NCI-H128 (cell line): Measurements from ENCODE around the gene ALOX15.
"Not testable (repeated sequence)": the region's sequence is repeated elsewhere in the genome, so short reads cannot be mapped to it uniquely, and the experiment has no call there.

Experiments used
- DNase-seq: peaks from one replicate; lab custom pipeline; 2025; ENCODE audit not compliant: unreplicated experiment; lab: John Stamatoyannopoulos, UW

Gene ALOX15

GRCh38 chr17:4620531-4621101 is 20.9 kb downstream of the ALOX15 start:
- no peak for DNase-seq

- DNase-seq = no peak
Observed at GRCh38 chr17:4617590-4618351, 23.7 kb downstream of the ALOX15 start.

GRCh38 chr17:4617090-4617489 is 24.4 kb downstream of the ALOX15 start:
- DNase-seq = no peak

DNA sequence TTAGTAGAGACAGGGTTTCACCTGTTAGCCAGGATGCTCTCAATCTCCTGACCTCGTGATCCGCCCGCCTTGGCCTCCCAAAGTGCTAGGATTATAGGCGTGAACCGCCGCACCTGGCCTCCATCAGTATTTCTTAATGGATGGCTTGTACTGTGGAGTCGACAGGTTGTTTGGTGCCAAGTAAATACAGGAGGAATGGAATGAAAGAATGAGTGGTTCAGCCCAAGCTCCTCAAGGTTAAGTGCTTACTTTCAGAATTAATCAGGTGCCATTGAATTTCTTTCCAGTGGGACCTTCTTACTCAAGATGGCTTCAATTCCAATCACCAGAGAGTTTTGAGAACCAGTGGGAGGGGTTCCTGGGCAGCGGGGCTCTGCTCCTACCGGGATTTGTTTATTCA is 25.0 kb downstream of the ALOX15 start:
- no peak for DNase-seq

DNA sequence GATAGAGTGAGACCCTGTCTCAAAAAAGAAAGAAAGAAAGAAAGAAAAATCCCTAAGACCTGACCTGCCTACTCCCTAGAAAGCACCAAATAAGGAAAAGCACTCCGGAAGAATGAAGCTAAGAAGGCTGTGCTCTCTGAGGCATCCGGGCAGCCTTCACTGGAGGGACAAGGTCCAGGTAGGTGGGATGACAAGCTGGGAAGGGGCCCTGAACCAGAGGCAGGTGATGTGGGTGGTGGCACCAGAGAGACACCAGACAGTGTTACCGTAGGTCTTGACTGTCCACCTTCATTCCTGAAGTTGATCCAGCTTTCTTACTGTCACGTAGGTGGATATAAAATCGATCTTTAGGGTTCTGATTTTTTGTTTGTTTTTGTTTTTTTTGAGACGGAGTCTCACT is 30.8 kb downstream of the ALOX15 start:
- DNase-seq = no peak

DNA sequence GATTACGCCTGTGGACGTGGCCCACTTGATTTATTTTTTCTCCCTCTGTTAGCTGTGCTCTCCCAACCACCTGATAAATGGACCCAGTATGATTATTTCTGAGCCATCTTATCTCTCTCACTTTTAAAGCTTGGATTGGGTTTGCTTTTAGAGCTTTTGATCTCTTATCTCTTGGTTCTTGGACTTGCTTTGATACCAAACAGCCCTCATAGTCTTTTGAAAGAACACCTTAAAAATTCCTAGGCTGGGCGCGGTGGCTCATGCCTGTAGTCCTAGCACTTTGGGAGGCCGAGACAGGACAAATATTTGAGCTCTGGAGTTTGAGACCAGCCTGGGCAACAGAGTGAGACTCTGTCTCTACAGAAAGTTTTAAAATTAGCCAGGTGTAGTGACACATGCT is 31.3 kb downstream of the ALOX15 start:
- DNase-seq = no peak

DNA sequence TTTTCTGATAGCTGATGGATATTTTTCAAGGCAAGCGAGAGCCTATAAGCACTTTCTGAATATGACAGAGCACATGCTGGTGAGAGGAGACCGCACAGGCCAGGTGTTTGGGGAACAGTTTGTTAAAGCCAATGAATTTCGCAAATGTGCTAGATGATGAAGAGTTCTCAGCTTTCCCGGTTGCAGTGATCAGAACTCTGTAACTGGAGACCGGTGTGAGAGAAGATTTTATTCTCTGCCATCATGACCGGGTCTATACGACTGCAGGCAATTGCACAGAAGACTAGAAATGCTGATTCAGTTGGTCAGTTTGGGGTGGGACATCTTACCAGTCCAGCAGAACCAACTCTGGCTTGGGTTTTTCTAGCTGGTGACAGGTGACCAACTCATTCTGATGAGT is 31.7 kb downstream of the ALOX15 start:
- DNase-seq = no peak

DNA sequence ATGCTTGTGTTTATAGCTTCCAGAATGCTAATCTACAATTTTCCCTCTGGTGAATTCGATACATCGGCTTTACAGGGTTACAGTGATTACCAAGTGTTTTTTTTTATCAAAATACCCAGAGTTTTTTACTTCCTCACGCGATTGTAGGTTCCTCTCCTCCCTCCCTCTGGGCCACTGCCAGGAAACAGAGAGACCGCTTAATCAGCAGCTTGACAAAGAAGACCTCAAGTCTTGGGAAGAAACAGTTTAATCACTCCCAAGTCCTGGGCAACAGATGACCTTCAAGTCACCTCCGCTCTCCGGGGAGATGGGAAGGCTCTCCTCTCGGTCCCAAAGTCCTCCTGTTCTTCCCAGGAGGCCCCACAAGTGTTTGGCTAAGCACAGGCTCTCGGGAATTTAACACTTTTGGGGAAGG is 33.7 kb downstream of the ALOX15 start:
- DNase-seq = no peak

- DNase-seq = no peak
Observed at GRCh38 chr17:4607261-4607741, 34.2 kb downstream of the ALOX15 start.

- no peak for DNase-seq
Observed at GRCh38 chr17:4605826-4606225, 35.7 kb downstream of the ALOX15 start.

DNA sequence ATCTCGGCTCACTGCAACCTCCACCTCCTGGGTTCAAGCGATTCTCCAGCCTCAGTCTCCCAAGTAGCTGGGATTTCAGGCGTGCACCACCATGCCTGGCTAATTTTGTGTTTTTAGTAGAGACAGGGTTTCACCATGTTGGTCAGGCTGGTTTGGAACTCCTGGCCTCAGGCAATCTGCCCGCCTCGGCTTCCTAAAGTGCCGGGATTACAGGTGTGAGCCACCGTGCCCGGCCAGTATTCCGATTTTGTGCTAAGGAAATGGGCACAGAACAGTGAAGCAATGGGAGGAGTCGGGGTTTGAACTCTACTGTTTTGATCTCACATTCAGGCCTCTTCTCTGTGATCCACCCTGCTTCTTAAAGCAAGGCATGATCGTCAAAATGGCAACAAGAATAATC is 36.7 kb downstream of the ALOX15 start:
- DNase-seq = not testable (repeated sequence)

DNA sequence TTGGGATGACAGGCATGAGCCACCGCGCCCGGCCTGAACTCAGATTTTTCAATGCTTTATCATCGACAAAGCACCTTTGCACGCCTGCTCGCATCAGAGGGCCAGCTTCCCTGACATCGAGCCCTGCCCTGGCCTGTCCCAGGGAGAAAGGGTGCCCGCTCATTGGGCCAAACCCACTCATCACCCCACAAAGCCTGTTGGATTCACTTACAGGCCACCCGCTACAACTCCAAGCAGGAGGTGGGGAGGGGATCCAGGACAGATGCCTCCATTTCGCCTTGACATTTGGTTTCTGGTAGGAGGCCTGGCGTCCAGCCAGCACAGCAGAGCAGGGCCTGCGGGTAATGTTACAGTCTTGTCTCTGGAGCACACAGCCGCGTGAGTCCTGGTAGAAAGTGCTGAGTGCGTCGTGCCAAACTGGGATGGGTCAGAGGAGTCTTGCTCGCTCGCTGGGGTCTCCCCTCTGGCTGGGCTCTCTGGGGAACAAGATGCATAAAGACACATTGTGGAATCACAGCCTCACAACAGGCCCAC is 37.3 kb downstream of the ALOX15 start:
- DNase-seq = peak; percentile 38

- no peak for DNase-seq
Observed at GRCh38 chr17:4602041-4602440, 39.4 kb downstream of the ALOX15 start.

GRCh38 chr17:4601326-4601725 is 40.2 kb downstream of the ALOX15 start:
- DNase-seq = no peak

DNA sequence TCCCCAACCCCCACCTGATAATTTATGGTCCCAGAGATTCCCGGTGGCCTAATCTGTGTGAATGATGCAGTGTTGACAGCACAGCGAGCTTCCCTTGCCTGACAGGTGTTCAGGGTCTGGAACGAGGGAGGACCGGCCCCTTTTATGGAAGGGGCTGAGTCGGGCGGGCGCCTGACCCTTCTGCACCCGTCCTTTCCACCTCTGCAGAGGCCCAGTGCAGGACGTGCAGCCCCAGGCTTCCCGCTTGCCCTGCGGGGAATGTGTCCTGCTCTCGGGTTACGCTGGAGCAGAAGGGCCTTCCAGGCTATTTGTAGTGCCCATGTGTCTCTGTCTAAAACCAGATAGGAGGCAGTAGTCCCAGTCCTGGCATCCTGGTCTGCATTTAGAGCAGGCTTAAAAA is 40.9 kb downstream of the ALOX15 start:
- no peak for DNase-seq

GRCh38 chr17:4599505-4600281 is 41.8 kb downstream of the ALOX15 start:
- no peak for DNase-seq

DNA sequence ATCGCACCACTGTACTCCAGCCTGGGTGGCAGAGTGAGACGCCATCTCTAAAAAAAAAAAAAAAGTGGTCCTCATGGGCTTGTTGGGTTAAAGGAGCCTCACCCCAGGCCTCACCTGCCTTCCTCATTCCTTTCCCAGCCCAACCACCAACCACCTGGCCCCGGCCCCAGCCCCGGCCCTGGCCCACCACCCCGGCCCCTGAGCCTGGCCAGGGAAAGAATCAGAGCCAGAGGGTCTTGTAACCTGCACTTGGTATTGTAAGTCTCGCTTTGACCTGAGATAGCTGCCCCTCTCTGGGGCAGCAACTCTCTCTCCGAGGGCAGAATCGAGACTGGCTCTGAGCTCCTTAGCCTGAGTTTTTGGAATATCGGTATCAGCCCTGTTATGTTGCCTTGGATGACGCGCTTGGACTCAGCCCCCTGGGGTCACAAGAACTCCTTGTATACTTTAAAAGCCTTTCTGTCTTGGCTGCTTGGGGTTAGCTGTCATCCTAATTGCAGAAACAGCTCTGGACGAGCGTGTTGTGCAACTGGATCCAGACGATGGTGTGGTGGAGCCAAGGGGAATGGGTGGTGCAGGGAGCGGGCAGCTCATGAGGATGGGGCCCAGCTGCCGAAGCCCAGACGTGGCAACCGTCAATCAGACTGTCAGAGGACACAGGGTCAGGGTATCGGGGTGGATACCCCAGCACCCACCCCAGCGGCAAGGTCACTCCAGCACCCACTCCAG is 42.5 kb downstream of the ALOX15 start:
- DNase-seq = no peak

GRCh38 chr17:4597975-4598374 is 43.5 kb downstream of the ALOX15 start:
- DNase-seq = no peak

DNA sequence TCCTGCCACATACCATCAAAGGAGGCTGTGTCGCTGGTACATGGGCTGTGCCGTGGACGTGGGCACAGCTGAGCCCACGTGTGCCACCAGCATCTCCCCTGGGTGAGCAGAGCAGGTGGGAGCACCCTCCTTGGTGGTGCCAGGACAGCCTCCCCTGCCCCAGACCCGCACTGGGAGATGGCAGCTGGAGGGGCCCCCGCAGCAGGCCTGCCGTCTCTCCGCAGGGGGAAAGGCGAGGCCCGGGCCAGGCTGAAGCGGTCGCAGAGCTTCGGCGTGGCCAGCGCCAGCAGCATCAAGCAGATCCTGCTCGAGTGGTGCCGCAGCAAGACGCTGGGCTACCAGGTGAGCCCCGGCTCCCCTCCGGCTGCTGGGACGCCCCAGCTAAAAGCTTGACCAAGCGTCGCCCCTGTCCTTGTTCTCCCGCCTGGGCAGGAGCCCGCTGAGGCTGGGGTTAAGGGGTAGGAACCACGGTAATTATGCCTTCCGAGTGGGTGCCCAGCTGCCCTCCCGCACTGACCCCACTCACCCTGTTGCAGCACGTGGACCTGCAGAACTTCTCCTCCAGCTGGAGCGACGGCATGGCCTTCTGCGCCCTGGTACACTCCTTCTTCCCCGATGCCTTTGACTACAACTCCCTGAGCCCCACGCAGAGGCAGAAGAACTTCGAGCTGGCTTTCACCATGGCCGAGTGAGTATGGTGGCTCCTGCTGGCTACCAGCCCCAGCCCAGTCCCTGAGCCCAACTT is 44.7 kb downstream of the ALOX15 start:
- no peak for DNase-seq

GRCh38 chr17:4595685-4596342 is 45.7 kb downstream of the ALOX15 start:
- DNase-seq = not testable (repeated sequence)
